ENCODE measurements around the gene ACTN2.

Gene ACTN2

DNA sequence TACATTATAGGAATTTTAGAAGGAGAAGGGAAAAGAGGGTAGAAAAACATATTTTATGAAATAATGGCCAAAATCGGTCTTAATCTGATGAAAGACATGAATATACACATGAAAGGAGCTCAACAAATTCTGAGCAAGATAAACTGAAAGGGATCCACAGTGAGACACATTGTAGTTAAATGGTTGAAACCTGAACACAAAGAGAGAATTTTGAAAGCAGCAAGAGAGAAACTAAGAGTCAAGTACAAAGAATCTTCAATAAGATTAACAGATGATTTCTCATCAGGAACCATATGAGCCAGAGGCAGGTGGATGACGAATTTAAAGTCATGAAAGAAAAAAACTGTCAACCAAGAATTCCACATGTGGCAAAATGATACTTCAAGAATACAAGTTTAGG lies 93.0 kb downstream of the ACTN2 start:
- TF ChIP-seq, protein P1, sequence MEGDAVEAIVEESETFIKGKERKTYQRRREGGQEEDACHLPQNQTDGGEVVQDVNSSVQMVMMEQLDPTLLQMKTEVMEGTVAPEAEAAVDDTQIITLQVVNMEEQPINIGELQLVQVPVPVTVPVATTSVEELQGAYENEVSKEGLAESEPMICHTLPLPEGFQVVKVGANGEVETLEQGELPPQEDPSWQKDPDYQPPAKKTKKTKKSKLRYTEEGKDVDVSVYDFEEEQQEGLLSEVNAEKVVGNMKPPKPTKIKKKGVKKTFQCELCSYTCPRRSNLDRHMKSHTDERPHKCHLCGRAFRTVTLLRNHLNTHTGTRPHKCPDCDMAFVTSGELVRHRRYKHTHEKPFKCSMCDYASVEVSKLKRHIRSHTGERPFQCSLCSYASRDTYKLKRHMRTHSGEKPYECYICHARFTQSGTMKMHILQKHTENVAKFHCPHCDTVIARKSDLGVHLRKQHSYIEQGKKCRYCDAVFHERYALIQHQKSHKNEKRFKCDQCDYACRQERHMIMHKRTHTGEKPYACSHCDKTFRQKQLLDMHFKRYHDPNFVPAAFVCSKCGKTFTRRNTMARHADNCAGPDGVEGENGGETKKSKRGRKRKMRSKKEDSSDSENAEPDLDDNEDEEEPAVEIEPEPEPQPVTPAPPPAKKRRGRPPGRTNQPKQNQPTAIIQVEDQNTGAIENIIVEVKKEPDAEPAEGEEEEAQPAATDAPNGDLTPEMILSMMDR (IDR thresholded peaks at IDR 0.05): no peak
- no peak for DNase-seq (ENCODE audit: low spot score)
- Histone ChIP-seq H3K4me3 (no peak overlapping the region), H3K27ac (no peak overlapping the region)

- H3K27ac ChIP-seq: no peak overlapping the region
- DNase-seq (ENCODE audit: low spot score): no peak
- TF ChIP-seq, protein P1 (IDR thresholded peaks at IDR 0.05): no peak
- no peak overlapping the region for H3K4me3 ChIP-seq
These were observed 99.2 kb downstream of the ACTN2 start for GRCh38 chr1:236785477-236785876.

DNA sequence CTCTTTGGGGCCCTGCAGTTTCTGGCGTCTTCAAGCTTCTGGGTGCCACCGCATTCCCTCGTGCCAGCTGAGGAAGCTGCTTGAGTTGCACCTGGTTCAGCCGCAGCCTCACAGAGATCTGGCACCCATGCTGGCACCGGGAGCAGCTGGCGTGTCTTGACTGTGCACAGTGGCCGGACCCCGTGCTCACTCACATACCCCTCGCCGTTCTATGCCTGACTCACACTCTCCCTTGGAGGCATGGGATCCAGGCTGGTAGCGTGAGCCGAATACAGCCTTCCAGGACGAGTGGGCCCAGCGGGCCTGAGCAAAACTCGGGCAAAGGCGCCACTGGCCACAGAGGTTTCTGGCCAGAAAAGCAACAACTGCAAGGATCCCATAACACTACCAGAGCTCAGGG lies 100.2 kb downstream of the ACTN2 start:
- TF ChIP-seq, protein P1 (IDR thresholded peaks at IDR 0.05): no peak
- no peak for DNase-seq (ENCODE audit: low spot score)
- H3K4me3 ChIP-seq: no peak overlapping the region
- H3K27ac ChIP-seq: no peak overlapping the region

GRCh38 chr1:236794585-236795034 lies 108.3 kb downstream of the ACTN2 start:
- Histone ChIP-seq H3K27ac (peak overlapping the region in 1 of 2 donors; percentile 95), H3K4me3 (peak overlapping the region; percentile 94)
- no peak for DNase-seq (ENCODE audit: low spot score)
- TF ChIP-seq, protein P1 (IDR thresholded peaks at IDR 0.05): no peak

DNA sequence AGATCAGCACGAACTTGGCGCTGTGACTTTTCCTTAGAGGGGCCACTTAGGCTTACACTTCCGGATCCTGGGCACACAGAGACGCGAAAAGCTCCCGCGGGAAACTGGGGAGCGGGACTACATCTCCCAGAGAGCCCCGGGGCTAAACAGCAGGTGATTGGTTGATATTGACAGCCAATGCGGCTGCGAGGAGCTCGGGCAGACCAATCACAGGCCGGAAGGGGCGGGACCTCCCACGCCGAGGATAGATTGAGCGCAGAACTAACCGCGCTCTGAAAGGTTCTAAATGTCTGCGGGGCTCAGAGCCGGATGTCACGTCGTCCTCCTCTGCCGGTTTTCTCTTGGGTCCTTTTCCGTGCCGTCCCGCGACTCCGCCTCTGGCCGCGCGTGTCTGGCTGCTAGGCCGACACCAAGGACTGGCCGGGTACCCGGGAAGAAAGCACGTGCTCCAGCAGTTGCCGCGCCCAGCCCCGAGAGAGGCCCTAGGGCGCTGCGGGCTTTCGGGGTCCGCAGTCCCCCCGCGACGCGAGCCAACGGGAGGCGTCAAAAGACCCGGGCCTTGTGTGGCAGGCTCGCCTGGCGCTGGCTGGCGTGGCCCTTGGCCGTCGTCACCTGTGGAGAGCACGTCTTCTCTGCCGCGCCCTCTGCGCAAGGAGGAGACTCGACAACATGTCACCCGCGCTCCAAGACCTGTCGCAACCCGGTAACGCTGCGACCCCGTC lies 108.9 kb downstream of the ACTN2 start, which contains the start of gene MTR:
Gene MTR (plus strand): TSS at position 258 of the 722 bp plus-strand sequence. CDS start 412 bp downstream, at position 670.
- TF ChIP-seq, protein P1 (IDR thresholded peaks at IDR 0.05): no peak
- Histone ChIP-seq H3K27ac (peak within 1 kb of the TSS; percentile 86 to 95), H3K4me3 (peak within 1 kb of the TSS; percentile 94)
- DNase-seq (ENCODE audit: low spot score): peak; percentile 99

- no peak for DNase-seq (ENCODE audit: low spot score)
- Histone ChIP-seq H3K4me3 (peak overlapping the region; percentile 94), H3K27ac (peak overlapping the region; percentile 86 to 95)
- TF ChIP-seq, protein P1 (IDR thresholded peaks at IDR 0.05): no peak
These were observed 109.7 kb downstream of the ACTN2 start for GRCh38 chr1:236795757-236796667.

All from coronary artery (tissue), 2 donors.